NCI-H526 (cell line): ENCODE results near the gene DOCK10.

Experiments
- DNase-seq, 2 experiments: peaks; one replicate each; lab custom pipeline; 2025; lab: John Stamatoyannopoulos, UW

The DOCK10 gene

DNA sequence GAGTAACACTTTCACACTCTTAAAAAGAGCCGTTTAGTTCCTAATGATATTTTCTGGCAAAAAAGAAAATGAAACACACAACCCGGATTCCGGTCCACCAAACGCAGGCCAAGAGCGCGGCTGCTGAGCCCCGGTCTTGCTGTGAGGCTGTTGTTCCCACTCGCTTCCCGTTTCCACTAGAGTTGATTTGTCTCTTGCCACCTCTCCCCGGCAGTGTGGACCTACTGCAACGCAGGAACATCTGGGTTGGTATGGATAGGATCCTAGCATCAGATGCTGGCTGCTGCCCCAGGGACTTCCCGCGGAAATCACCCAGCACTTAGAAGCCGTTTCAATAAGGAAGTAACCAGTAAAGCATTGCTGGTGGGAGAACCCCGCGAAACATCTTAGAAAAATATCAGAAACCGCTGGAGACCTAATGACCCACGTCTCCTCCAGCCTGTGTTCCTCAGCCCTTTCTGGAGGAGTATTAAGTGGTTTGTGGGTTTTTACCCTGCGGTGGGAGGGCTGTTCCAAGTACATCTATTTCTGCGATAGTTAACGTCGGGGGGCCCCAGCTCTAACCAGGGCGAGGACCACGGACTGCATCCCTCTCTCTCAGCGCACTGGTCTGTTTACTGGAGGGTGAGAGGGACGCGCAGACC lies 939 bp downstream of the DOCK10 start:
- no peak for DNase-seq

DNA sequence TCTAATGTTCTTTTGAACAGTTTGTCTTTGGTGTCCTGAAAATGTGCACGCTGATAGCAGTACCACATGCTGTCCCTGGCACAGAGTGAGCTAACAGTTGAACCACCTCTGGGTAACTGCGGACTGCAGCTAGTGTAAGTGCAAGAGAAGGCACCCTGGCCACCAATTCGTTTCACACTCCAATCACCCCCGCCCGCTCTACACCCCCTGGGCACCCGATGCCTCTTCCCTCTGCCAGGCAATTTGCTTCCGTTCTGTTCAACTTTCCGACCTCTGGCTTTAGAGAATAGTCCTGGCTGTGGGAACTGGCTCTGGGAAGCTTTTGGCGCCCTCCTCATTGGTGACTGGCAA lies 1.4 kb downstream of the DOCK10 start:
- no peak for DNase-seq

DNA sequence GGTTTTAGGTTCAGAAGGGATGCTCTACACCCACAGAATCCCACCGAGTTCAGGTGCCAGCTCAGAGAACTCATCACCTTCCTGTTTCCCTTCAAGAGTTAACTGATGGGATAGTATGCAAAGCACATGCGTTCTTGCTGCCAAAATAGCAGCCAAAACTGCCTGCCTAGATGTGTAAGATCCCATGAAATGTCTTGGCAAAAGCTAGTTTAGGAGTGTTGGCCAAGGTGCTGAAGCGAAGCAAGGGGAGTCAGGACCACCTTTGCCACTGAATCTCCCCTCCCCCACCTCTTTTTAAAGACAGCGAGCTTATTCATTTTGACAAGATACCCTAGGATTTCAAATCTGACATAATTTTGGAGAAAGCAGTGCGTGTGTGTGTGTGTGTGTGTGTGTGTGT lies 2.1 kb downstream of the DOCK10 start:
- DNase-seq, result no peak

DNA sequence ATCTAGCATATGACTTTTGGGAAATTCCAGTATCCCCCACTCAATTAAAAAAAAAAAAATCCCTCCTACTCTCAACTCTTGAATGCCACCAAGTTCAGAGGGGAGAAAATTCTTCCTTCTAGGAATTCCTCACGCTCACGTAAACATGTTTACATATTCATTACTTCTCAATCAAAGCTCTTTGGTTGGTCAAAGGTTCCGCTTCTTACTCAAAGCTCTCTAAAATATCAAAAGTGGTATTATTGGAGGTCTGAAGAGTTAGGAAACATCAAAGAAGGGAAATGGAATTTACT lies 4.1 kb downstream of the DOCK10 start:
- DNase-seq, result no peak

DNA sequence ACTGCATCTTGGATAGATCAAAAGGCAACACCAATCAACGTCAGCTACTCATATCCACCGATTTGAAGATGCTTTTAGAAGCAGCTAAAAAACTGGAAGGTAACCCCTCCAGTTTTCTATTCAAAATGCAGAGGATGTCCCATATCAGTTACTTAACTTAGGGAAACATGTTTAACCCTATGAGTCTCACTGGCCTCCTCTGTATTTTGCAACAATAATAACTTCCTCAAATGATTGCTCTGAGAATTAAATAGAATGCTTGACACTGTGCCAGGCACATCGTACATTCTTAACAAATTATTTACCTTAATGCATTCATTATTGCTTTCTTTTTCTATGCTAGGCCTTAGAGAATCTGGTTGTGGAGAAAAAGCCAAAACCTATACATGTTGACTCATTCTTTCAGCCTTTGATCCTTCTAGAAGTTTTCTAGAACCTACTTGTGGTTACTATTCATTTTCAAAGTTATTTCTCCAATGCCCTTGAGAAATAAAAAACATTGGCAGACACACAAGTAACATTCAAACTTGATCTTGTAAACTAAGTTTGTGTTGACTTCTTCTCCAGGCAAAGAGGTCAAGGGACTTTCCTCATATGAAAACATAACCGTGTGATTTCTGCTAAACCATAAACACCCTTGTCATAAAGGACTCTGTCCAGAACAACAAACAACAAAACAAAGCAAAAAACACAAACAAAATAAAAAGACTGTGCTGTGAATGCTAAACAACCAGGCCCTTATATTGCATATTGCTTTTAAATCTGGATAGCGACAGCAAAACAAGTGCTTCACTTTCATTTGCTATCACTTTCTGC lies 4.6 kb downstream of the DOCK10 start:
- DNase-seq, result no peak

DNA sequence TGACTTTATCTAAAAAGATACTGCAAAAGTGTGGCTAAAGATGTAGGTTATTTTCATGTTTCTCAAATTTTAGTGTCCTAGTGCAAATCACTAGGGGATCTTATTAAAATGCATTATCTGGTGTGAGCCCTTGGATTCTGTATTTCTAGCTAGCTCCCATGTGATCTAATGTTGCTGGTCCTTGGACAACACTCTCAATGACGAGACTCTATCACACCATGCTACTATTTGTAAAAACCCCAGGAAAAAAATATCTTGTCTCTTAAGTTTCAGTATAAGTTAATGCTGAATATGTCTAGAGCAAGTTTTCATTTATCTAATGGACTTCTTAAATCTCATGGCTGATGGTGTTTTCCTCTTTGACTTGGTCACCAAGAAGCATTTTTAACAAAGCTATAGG lies 5.8 kb downstream of the DOCK10 start:
- no peak for DNase-seq

DNA sequence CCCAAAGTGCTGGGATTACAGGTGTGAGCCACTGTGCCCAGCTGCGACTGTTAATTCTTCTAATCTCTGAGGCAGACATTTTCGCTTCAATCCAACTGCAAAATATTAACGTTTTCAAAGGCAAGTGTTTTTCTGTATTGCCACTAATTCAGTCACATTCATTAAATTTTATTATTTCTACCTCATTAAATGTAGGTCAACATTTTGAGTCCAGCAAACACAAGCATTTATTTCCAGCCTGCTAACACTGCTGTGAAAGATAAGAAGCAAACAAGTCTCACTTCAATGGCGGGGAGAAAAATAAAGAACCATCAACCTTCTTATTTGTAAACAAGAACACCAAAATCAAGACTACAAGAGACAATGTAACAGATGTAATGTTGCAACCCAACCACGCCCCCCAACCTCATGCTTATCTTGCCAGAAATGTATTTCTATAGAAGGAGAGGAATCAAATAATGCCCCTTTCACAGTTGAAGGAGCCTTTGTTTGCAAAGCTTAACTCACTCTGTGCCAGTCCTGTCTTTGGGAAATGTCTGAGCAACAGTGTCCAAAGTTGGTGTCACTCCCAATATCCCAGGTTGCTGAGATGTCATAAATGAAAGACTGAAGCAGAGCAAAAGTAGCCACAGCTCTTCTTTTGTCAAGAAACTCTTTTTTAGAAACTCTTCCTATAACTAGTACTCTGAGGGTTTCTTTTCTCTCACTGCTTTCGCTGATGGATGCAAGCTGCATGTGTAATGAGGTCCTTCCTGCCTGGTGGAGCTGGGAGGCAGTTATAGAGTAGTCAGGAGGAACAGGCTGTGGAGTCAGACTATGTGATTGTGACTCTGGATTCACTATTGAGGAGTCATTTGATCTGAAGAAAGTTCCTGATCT lies 8.6 kb downstream of the DOCK10 start:
- no peak for DNase-seq

DNA sequence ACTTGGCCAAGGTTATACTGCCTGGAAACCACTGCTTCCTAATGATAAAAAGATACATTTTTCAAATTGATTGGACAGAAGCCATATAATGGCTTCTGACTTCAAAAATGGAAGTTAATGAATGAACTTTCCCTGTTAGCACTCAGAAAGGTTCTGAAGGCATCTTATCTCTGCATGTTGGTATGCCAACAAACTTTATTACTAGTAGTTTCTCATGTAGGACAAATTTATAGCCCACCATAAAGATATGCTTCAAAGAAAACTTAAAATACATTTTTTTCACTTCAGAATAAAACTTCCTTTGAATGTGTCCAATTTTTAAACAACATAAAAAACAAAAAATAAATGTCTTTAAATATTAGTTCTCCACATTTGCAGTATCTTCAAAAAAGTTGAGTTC lies 10.0 kb downstream of the DOCK10 start:
- no peak for DNase-seq

DNA sequence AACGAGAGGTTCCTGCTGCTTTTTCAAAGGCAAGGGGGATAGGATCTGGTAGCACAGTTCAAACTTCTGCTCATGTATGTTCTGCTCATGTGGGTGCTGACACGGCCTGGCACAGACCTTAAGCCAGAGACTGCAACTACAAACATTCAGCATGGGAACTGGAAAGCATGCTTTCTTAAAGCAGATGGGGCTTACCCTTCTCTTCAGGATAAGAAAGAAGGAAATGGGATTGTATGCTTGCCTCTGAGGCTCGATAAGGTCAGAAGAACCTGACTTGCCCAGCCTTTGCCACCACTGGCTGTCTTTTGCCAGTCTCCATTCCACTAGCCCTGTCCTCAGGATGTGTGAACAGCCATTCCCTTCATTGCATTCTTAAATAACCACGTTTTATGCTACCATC lies 10.7 kb downstream of the DOCK10 start:
- DNase-seq, result no peak

DNA sequence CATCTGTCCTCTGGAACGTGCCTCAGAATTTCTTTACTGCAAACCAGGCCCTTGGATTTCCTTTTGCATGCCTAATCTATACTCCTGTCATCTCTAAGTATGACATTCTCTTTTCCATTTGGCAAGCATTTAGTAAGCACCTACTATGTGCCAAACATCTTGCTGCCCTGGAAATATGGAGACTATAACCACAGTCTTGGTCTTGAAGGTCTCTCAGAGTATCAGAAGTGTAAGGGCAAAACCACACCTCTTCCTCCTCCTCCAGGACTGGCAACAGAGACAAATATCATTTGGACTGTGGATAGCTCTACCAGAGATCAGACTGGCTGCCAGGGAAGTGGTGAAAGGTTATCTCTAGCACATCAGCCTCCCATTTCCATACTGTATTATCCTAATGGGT lies 11.4 kb downstream of the DOCK10 start:
- no peak for DNase-seq

DNA sequence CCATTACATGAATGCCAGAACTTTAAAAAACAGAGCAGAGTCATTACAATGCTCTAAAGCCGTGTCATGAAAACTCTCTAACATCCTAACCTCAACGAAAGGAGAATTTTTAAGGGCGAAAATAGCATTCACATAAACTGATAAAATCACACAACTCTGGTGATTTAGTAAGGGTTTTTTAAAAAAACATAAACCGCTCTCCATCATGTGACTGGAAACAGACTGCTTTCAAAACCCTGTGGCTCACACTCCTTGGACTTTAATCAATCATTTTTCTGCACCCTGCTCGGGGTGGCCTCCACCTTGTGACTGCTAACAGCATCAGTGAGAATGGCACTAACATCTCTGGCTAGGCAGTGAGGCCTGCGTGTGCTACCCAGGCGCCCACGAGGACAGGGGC lies 12.1 kb downstream of the DOCK10 start:
- no peak for DNase-seq

DNA sequence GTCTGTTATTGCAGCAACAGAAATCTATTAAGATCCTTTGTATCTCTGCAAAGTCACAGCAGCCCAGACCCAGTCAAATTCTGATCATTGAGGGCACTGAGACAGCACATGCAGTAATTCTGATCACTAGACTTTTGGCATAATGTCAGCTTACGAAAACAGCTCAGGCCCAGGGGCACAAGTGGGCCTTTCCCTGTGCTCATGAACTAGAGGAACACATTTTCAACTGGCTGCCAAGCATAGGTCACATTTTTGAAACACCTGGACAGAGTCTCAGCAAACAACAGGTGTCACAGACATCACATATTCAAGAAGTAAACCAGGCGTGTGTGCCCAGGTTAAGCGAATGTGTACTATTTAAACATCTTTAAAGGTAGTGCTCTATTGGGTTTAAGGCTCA lies 13.7 kb downstream of the DOCK10 start:
- DNase-seq, result no peak

DNA sequence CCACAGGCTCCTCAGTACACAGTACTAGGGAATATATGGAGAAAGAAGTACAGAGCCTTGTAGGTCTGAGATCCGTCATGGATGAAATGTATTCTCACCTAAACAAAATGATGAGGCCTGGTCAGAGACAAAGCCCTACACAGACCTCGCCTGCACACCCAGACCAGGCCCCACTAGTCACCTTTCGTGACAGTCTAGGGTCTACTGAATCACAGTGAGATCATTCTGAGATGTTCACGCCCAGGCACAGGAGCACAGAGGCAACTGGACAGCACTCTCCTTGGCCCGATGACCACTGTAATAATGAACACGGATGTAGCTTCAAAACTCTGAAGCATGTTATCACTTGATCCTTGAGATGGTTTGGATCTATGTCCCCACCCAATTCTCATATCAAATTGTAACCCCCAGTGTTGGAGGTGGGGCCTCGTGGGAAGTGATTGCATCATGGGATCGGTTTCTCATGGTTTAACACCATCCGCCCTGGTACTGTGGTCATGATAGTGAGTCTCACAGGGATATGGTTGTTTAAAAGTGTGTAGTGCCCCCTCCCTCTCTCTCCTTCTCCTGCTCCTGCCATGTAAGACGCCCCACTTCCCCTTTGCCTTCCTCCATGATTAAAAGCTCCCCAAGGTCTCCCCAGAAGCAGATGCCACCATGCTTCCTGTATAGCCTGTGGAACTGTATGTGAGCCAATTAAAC lies 15.1 kb downstream of the DOCK10 start:
- no peak for DNase-seq

DNA sequence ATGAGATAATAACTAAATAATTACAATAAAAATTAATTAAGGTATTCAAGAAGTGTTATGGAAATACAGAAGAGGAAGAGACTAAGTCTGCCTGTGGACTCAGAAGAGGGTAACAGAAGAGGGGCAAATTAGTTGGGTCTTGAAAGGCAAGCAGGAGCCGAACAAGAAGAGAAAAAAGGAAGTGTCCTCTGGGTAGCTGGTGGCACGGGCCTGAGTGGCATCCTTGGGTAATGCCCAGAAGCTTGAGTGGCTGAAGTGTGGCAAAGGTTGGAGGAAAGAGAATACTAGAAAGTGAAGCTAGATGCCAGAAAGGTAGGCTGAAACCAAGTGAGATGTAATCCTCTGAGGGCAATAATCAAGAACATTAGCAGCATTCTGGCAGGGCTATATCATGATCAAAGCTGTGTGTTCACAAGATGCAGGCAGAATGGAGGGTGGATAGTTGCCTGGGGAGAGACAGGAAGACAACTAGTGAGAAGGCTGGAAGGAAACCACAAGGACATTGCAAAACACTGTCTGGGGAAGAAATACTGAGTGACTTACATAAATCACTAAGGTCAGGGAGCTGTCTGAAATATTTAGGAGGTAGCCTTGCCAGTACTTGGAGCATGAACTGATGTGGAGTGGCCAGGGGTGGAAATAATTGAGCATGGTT lies 16.2 kb downstream of the DOCK10 start:
- no peak for DNase-seq

DNA sequence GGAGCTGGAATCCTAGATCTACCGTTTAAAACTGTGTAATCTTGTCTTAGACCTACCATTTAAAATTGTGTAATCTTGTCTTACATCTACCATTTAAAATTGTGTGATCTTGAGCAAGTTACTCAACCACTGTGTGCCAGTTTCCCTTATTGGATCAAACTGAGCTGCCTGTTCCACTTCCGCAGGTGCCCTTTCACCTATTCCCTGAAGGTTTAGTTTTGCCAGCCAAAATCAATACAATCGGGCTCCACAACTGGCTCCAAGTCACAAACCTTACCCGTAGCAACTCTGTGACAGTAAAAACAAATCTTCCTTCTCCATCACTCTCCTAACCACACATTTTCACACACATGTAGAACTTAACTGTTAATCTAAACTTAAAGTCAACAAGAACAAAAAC lies 20.1 kb downstream of the DOCK10 start:
- no peak for DNase-seq

DNA sequence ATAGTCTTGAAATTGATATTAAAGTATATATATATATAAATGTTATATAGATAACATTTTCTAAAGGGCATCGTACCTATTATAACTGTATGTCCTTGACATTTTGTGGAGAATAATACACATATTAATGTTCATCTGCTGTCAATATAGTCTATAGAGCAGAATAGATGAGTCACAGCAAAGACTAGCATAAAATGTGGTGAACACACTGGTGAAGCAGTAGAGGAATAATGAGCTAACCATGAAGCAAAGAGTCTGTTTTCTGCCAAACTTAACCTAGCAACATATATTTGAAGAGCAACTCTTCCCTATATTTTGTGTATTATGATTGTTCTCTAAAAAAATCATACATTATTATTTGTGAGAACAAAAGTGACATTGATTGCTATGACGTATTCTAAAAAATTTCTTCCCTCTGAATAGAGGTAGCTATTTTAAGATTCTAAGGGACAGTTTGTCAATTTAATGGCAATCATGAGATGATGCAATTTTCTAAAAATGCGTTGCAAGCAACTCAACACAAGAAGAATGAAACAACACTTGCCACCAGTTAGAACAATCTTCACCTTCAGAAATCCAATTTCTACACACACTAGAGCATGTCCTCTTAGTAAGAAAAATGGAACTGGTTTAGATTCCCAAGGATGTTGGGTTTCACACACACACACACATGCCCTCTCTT lies 22.0 kb downstream of the DOCK10 start:
- no peak for DNase-seq

DNA sequence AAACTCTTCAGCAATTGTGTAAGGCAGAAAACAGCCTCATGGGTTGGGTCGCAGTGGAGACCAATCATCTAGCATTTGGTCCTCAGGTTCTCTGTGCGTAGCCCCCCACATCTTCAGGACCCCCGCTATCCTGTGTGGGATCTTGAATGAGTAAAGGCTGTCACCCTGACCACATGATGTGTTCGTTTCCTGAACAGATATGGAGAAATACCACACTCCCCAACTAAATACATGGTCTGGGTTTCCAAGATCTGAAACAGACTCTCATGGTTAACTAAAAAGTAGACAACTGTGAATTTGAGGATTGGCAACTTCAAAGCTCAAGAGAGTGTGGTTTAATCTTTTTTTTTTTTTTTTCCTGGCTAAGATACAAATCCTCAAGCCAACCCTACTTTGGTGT lies 23.2 kb downstream of the DOCK10 start:
- no peak for DNase-seq

DNA sequence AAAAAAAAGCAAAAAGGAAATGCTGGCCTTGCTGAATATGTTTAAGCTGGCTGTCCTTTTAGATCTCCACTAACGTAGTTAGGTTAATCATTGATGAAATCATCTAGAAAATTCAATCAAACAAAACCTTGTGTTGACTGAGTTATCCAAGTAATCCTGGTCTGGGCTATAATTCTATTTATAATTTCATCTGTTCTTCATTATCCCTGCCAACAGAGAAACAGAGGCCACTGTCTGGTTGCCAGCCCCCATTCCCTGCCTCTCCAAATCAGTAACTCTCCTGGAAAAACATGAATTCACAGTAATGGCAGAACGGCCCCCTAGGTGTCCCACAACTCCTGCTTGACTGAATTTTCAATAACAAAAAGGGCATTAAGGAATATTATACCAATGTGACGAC lies 24.6 kb downstream of the DOCK10 start:
- no peak for DNase-seq

DNA sequence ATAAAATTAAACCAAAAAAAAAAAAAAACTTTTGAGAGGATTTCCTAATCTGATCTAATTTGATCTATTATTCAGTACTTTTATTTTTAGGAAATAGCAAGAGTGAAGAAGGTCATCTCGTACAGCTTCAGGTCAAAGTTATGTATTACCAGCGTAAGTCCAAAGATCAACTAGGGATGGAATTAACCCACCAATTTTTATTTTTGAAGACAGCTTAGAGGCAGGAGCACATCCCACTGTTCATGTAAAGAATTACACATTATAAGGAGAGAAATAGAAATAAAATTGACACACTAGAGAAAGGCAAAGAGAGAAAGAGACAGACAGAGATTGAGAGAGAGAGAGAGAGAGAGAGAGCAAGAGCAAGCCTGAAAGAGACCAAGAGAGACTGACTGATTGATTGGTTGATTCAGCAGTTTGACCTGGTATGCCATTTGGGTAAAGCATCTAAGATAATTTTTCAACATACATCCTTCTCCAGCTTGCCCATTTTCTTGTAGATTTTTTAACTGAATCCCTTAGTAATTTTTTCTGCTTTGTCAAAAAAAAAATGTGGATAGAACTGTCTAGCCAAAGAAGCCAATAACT lies 25.1 kb downstream of the DOCK10 start:
- no peak for DNase-seq

DNA sequence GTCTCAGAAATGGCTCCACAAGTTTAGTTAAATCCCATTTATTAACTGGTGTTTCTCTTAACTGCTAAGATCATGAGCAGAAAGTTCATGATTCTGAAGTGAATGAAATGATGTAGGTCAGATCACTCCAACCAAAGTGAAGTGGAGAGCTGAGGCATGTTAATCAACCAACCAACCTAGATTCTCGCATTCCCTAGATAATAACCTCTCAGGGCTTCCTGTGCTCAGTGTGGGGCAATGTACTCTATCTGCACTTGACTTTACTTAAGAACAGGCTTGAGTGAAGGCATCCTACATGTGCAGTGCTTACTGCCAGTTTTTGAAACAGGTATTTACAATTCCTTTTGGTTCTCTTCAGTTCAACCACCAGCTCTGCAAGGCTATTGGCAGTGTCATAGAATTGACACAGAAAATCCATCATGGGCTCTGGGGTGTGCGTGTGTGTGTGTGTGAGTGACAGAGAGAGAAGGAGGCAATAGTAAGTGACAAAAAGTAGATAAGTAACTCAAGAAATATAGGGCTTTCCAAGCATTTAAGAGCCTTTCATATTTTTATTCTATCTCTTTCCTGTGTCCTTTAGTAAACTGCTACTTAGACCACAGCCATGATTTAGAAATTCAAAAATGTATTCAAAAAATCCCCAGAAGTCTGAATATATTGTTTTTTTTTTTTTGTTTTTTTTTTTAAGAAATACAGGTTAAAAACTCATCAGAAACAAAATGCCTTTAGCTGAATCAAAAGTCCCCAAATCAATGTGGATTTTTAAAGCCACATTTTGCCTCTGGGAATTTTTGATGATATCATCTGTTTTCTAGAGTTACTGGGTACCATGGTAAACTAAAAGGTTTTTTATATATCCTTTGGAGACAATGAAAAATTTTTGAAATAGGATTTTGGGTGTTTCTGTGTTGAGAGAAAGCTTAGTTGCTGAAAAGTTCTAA lies 28.6 kb downstream of the DOCK10 start:
- no peak for DNase-seq
